ENCODE data around the gene KIF19.

KIF19 gene

GRCh38 chr17:74340470-74341023 is 14.5 kb downstream of the KIF19 start:
- no peak for DNase-seq (ENCODE audit: low read depth, low spot score)

- no peak for DNase-seq (ENCODE audit: low read depth, low spot score)
These were observed 16.2 kb downstream of the KIF19 start for GRCh38 chr17:74342224-74342623.

- DNase-seq (ENCODE audit: low read depth, low spot score): no peak
These were observed 17.1 kb downstream of the KIF19 start for GRCh38 chr17:74343121-74343520.

- DNase-seq (ENCODE audit: low read depth, low spot score): no peak
These were observed 17.7 kb downstream of the KIF19 start for GRCh38 chr17:74343526-74344284.

- no peak for DNase-seq (ENCODE audit: low read depth, low spot score)
These were observed 18.6 kb downstream of the KIF19 start for GRCh38 chr17:74344658-74345057.

GRCh38 chr17:74345433-74346241 is 19.6 kb downstream of the KIF19 start:
- DNase-seq (ENCODE audit: low read depth, low spot score): no peak

GRCh38 chr17:74347646-74348045 is 21.6 kb downstream of the KIF19 start:
- no peak for DNase-seq (ENCODE audit: low read depth, low spot score)

- no peak for DNase-seq (ENCODE audit: low read depth, low spot score)
These were observed 23.1 kb downstream of the KIF19 start for GRCh38 chr17:74349120-74349519.

- DNase-seq (ENCODE audit: low read depth, low spot score): no peak
These were observed 24.5 kb downstream of the KIF19 start for GRCh38 chr17:74350486-74350885.

GRCh38 chr17:74351552-74352210 is 25.7 kb downstream of the KIF19 start:
- DNase-seq (ENCODE audit: low read depth, low spot score): no peak

GRCh38 chr17:74353446-74354060 is 27.5 kb downstream of the KIF19 start:
- DNase-seq (ENCODE audit: low read depth, low spot score): no peak

GRCh38 chr17:74354123-74354522 is 28.1 kb downstream of the KIF19 start:
- DNase-seq (ENCODE audit: low read depth, low spot score): no peak

- no peak for DNase-seq (ENCODE audit: low read depth, low spot score)
These were observed 28.5 kb downstream of the KIF19 start for GRCh38 chr17:74354561-74354960.

GRCh38 chr17:74355065-74355464 is 29.0 kb downstream of the KIF19 start:
- DNase-seq (ENCODE audit: low read depth, low spot score): no peak

GRCh38 chr17:74356646-74357465 is 30.8 kb downstream of the KIF19 start:
- no peak for DNase-seq (ENCODE audit: low read depth, low spot score)

- DNase-seq (ENCODE audit: low read depth, low spot score): no peak
These were observed 31.4 kb downstream of the KIF19 start for GRCh38 chr17:74357466-74357809.

GRCh38 chr17:74358697-74359096 is 32.7 kb downstream of the KIF19 start:
- DNase-seq (ENCODE audit: low read depth, low spot score): no peak

GRCh38 chr17:74359916-74360315 is 33.9 kb downstream of the KIF19 start:
- no peak for DNase-seq (ENCODE audit: low read depth, low spot score)

- no peak for DNase-seq (ENCODE audit: low read depth, low spot score)
These were observed 34.8 kb downstream of the KIF19 start for GRCh38 chr17:74360899-74361229.

- no peak for DNase-seq (ENCODE audit: low read depth, low spot score)
These were observed 35.4 kb downstream of the KIF19 start, which contains the start of gene BTBD17 for GRCh38 chr17:74361230-74362068. TSS of gene BTBD17 (minus strand) at chr17:74361868. CDS start at chr17:74361819, 49 bp downstream.
